SK-N-SH treated with all-trans-retinoic acid at 6 μM for 48 hours (cell line): ENCODE measurements around the gene ZNF91.

ENCODE experiments used
- ATAC-seq: fragments of 200-7000 bp; cut with Tn5 transposase; 3 replicates; pipeline ENCODE4 v1.9.1; 2020; ENCODE audit warnings: mild to moderate bottlenecking, moderate library complexity
- ARNTL ChIP-seq: fragments of 450-650 bp; formaldehyde crosslinking; IDR thresholded peaks from 2 replicates; pipeline ENCODE4 v1.5.0; 2020; ENCODE audit warnings: low read depth, mild to moderate bottlenecking, moderate library complexity, borderline replicate concordance
- BACH2 ChIP-seq: fragments of 250-450 bp; sonication (Bioruptor Pico); IDR thresholded peaks from 2 replicates; pipeline ENCODE4 v1.9.0; 2021; ENCODE audit warnings: mild to moderate bottlenecking, borderline replicate concordance
- CSDC2 ChIP-seq: fragments of 250-450 bp; sonication (Bioruptor Pico); IDR thresholded peaks from 2 replicates; pipeline ENCODE4 v1.5.0; 2020; ENCODE audit warnings: mild to moderate bottlenecking, moderate library complexity
- ESRRG ChIP-seq: fragments of 250-450 bp; sonication (Bioruptor Pico); IDR thresholded peaks from 2 replicates; pipeline ENCODE4 v1.6.1; 2021; ENCODE audit warnings: mild to moderate bottlenecking
- GLIS3 ChIP-seq: fragments of 250-450 bp; sonication (Bioruptor Pico); IDR thresholded peaks from 2 replicates; pipeline ENCODE4 v1.5.0; 2020; ENCODE audit warnings: mild to moderate bottlenecking, moderate library complexity
- ISL1 ChIP-seq: fragments of 250-450 bp; sonication (Bioruptor Pico); IDR thresholded peaks from 2 replicates; pipeline ENCODE4 v2.1.2; 2022; ENCODE audit warnings: mild to moderate bottlenecking, moderate library complexity
- PPARA ChIP-seq: fragments of 250-450 bp; sonication (Bioruptor Pico); IDR thresholded peaks from 2 replicates; pipeline ENCODE4 v1.5.0; 2020; ENCODE audit warnings: mild to moderate bottlenecking, borderline replicate concordance
- RARB ChIP-seq: fragments of 250-450 bp; sonication (Bioruptor Pico); IDR thresholded peaks from 2 replicates; pipeline ENCODE4 v1.8.0; 2021; ENCODE audit warnings: mild to moderate bottlenecking, moderate library complexity
- SNAI2 ChIP-seq: fragments of 250-450 bp; sonication (Bioruptor Pico); IDR thresholded peaks from 2 replicates; pipeline ENCODE4 v1.5.0; 2020; ENCODE audit warnings: mild to moderate bottlenecking, moderate library complexity
- TCF4 ChIP-seq: fragments of 250-450 bp; sonication (Bioruptor Pico); IDR thresholded peaks from 2 replicates; pipeline ENCODE4 v1.8.0; 2021; ENCODE audit warnings: mild to moderate bottlenecking, moderate library complexity, borderline replicate concordance
- TOX ChIP-seq: fragments of 250-450 bp; sonication (Bioruptor Pico); IDR thresholded peaks from 2 replicates; pipeline ENCODE4 v1.8.0; 2021; ENCODE audit warnings: mild to moderate bottlenecking, moderate library complexity, borderline replicate concordance
- ZFP3 ChIP-seq: fragments of 250-450 bp; sonication (Bioruptor Pico); IDR thresholded peaks from 2 replicates; pipeline ENCODE4 v1.5.0; 2020; ENCODE audit warnings: mild to moderate bottlenecking, moderate library complexity
- ZNF565 ChIP-seq: fragments of 450-650 bp; formaldehyde crosslinking; conservative IDR thresholded peaks from 2 replicates; pipeline ENCODE4 v1.5.0; 2020; ENCODE audit warnings: low read depth, mild to moderate bottlenecking, moderate library complexity
- ZNF70 ChIP-seq: fragments of 450-650 bp; formaldehyde crosslinking; IDR thresholded peaks from 2 replicates; pipeline ENCODE4 v1.5.0; 2020; ENCODE audit warnings: mild to moderate bottlenecking, moderate library complexity
- ZNF8 ChIP-seq: fragments of 450-650 bp; formaldehyde crosslinking; IDR thresholded peaks from 2 replicates; pipeline ENCODE4 v1.5.0; 2020; ENCODE audit warnings: mild to moderate bottlenecking, moderate library complexity
- TF ChIP-seq, protein P1 (sequence below): fragments of 250-450 bp; sonication (Bioruptor Pico); IDR thresholded peaks from 2 replicates; pipeline ENCODE4 v1.5.0; 2020; ENCODE audit warnings: mild to moderate bottlenecking, moderate library complexity
- TF ChIP-seq, protein P2 (sequence below): fragments of 250-450 bp; sonication (Bioruptor Pico); IDR thresholded peaks from 2 replicates; pipeline ENCODE4 v1.8.0; 2020; ENCODE audit warnings: mild to moderate bottlenecking, moderate library complexity, borderline replicate concordance
- TF ChIP-seq, protein P3 (sequence below): fragments of 250-450 bp; sonication (Bioruptor Pico); IDR thresholded peaks from 2 replicates; pipeline ENCODE4 v1.5.1; 2021; ENCODE audit warnings: mild to moderate bottlenecking, moderate library complexity
- TF ChIP-seq, protein P4 (sequence below): fragments of 250-450 bp; sonication (Bioruptor Pico); IDR thresholded peaks from 2 replicates; pipeline ENCODE4 v1.8.0; 2021; ENCODE audit warnings: low read depth, mild to moderate bottlenecking, moderate library complexity, borderline replicate concordance

ZNF91 gene

GRCh38 chr19:23385404-23385803, 9.9 kb downstream of the ZNF91 start:
- no peak for ATAC-seq
- TF ChIP-seq ZNF70 (CRISPR knock-in tag), result no peak
- TF ChIP-seq TOX (CRISPR knock-in tag), result no peak
- no peak for TF ChIP-seq ARNTL (CRISPR knock-in tag)
- TF ChIP-seq GLIS3, result no peak
- TF ChIP-seq, protein P1, sequence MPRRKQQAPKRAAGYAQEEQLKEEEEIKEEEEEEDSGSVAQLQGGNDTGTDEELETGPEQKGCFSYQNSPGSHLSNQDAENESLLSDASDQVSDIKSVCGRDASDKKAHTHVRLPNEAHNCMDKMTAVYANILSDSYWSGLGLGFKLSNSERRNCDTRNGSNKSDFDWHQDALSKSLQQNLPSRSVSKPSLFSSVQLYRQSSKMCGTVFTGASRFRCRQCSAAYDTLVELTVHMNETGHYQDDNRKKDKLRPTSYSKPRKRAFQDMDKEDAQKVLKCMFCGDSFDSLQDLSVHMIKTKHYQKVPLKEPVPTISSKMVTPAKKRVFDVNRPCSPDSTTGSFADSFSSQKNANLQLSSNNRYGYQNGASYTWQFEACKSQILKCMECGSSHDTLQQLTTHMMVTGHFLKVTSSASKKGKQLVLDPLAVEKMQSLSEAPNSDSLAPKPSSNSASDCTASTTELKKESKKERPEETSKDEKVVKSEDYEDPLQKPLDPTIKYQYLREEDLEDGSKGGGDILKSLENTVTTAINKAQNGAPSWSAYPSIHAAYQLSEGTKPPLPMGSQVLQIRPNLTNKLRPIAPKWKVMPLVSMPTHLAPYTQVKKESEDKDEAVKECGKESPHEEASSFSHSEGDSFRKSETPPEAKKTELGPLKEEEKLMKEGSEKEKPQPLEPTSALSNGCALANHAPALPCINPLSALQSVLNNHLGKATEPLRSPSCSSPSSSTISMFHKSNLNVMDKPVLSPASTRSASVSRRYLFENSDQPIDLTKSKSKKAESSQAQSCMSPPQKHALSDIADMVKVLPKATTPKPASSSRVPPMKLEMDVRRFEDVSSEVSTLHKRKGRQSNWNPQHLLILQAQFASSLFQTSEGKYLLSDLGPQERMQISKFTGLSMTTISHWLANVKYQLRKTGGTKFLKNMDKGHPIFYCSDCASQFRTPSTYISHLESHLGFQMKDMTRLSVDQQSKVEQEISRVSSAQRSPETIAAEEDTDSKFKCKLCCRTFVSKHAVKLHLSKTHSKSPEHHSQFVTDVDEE, result no peak
- no peak for TF ChIP-seq ZNF8
- TF ChIP-seq, protein P2, sequence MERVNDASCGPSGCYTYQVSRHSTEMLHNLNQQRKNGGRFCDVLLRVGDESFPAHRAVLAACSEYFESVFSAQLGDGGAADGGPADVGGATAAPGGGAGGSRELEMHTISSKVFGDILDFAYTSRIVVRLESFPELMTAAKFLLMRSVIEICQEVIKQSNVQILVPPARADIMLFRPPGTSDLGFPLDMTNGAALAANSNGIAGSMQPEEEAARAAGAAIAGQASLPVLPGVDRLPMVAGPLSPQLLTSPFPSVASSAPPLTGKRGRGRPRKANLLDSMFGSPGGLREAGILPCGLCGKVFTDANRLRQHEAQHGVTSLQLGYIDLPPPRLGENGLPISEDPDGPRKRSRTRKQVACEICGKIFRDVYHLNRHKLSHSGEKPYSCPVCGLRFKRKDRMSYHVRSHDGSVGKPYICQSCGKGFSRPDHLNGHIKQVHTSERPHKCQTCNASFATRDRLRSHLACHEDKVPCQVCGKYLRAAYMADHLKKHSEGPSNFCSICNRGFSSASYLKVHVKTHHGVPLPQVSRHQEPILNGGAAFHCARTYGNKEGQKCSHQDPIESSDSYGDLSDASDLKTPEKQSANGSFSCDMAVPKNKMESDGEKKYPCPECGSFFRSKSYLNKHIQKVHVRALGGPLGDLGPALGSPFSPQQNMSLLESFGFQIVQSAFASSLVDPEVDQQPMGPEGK (CRISPR knock-in tag), result no peak
- TF ChIP-seq, protein P3, sequence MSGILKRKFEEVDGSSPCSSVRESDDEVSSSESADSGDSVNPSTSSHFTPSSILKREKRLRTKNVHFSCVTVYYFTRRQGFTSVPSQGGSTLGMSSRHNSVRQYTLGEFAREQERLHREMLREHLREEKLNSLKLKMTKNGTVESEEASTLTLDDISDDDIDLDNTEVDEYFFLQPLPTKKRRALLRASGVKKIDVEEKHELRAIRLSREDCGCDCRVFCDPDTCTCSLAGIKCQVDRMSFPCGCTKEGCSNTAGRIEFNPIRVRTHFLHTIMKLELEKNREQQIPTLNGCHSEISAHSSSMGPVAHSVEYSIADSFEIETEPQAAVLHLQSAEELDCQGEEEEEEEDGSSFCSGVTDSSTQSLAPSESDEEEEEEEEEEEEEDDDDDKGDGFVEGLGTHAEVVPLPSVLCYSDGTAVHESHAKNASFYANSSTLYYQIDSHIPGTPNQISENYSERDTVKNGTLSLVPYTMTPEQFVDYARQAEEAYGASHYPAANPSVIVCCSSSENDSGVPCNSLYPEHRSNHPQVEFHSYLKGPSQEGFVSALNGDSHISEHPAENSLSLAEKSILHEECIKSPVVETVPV (CRISPR knock-in tag), result no peak
- TF ChIP-seq SNAI2, result no peak
- TF ChIP-seq ISL1 (CRISPR knock-in tag), result no peak
- TF ChIP-seq ZFP3, result no peak

DNA sequence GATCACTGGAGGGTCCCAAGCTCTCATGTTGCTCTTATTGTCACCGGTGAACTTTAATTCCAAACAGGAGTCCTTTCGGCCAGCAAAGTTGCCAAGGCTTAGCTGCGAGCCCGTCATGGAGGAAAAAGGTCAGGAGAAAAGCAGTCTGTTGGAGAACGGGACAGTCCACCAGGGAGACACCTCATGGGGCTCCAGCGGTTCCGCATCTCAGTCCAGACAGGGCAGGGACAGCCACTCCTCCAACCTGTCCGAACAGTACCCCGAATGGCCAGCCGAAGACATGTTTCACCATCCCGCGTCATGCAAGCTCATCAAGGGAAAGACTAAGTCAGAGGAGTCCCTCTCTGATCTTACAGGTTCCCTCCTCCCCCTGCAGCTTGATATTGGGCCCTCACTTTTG, 10.4 kb downstream of the ZNF91 start:
- no peak for ATAC-seq
- TF ChIP-seq TCF4, result no peak
- no peak for TF ChIP-seq ISL1 (CRISPR knock-in tag)

DNA sequence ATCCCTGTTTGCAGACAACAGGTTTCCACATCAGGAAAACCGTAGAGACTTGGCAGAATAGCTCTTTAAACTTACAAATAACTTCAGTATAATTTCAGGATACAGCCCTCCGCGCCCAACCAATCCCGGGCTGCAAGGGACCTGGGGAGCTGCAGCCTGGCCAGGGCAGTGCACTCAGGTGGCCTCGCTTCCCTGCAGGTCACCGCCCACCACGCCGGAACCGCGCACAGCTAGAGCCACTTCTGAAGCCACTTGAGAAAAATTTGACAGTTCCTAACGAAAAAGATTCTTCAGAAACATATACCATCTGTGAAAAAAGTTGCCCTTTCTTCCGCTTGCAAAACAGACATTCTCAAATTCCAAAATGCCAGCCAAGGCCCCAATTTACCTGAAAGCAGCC, 11.1 kb downstream of the ZNF91 start:
- TF ChIP-seq PPARA, result no peak
- no peak for ATAC-seq

DNA sequence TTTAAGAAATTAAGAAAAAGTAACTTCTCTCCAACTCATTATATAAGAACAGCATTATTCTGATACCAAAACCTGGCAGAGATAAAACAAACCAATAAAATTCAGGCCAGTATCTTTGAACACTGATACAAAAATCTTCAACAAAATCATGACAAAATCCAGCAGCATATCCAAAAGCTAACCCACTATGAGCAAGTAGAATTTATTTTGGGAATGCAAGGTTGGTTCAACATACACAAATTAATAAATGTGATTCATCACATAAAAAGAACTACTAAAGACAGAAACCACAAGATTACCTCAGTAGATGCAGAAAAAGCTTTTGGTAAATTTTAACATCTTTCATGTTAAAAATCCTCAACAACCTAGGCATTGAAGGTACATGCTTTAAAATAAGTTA, 12.3 kb downstream of the ZNF91 start:
- ATAC-seq, result no peak
- no peak for TF ChIP-seq GLIS3
- TF ChIP-seq ISL1 (CRISPR knock-in tag), result no peak
- no peak for TF ChIP-seq RARB (CRISPR knock-in tag)
- no peak for TF ChIP-seq ZNF70 (CRISPR knock-in tag)
- TF ChIP-seq, protein P3 (CRISPR knock-in tag), result no peak
- TF ChIP-seq, protein P2 (CRISPR knock-in tag), result no peak
- TF ChIP-seq, protein P1, result no peak
- TF ChIP-seq BACH2 (CRISPR knock-in tag), result no peak
- TF ChIP-seq, protein P4, sequence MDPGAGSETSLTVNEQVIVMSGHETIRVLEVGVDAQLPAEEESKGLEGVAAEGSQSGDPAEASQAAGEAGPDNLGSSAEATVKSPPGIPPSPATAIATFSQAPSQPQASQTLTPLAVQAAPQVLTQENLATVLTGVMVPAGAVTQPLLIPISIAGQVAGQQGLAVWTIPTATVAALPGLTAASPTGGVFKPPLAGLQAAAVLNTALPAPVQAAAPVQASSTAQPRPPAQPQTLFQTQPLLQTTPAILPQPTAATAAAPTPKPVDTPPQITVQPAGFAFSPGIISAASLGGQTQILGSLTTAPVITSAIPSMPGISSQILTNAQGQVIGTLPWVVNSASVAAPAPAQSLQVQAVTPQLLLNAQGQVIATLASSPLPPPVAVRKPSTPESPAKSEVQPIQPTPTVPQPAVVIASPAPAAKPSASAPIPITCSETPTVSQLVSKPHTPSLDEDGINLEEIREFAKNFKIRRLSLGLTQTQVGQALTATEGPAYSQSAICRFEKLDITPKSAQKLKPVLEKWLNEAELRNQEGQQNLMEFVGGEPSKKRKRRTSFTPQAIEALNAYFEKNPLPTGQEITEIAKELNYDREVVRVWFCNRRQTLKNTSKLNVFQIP, result no peak
- TF ChIP-seq ESRRG (CRISPR knock-in tag), result no peak
- no peak for TF ChIP-seq TOX (CRISPR knock-in tag)
- no peak for TF ChIP-seq ZNF565 (CRISPR knock-in tag)
- TF ChIP-seq SNAI2, result no peak
- no peak for TF ChIP-seq CSDC2 (CRISPR knock-in tag)
